IMR-90 (cell line): ENCODE measurements around the gene CEP104. TPM values are rescaled to one million over a fixed set of nuclear protein-coding genes. Genes with fewer than 3 reads are reported as not detected.

Source experiments
- ATAC-seq: fragments of 200-7000 bp; cut with Tn5 transposase; 2 replicates; pipeline ENCODE4 v1.9.1; 2020; ENCODE audit warnings: low read depth, mild to moderate bottlenecking, moderate library complexity
- BruUV-seq: library from RNA; stranded (reverse); fragments of 400-500 nt; replicated peaks from 2 replicates; lab custom pipeline; 2021; lab: Mats Ljungman, UMichigan
- CTCF ChIA-PET: fragments of 300-600 bp; formaldehyde crosslinking; extraction: SDS; loops from one replicate; lab custom pipeline; 2021; ENCODE audit warnings: antibody characterized with exemption; lab: Yijun Ruan, JAX
- POLR2A ChIA-PET: fragments of 300-600 bp; sonication (Branson Sonifier 250); formaldehyde crosslinking; loops from one replicate; lab custom pipeline; 2022; ENCODE audit warnings: antibody characterized with exemption; ENCODE audit not compliant: unreplicated experiment; lab: Charles Lee
- DNase-seq: peaks from one replicate; pipeline ENCODE4 v3.0.0; 2013
- H2AFZ ChIP-seq: replicated peaks from 2 replicates; pipeline ENCODE3; 2013; ENCODE audit warnings: low read length, mild to moderate bottlenecking; ENCODE audit not compliant: poor library complexity
- H2AK5ac ChIP-seq: 2 replicates; pipeline ENCODE4 v1.6.1; 2013; ENCODE audit warnings: low read depth, low read length, inconsistent platforms
- H2AK9ac ChIP-seq: replicated peaks from 2 replicates; pipeline ENCODE3; 2013; ENCODE audit warnings: mild to moderate bottlenecking, low read depth, low read length, moderate library complexity; ENCODE audit not compliant: poor library complexity
- H2BK120ac ChIP-seq: 2 replicates; pipeline ENCODE4 v1.6.1; 2013; ENCODE audit warnings: low read depth, low read length, inconsistent platforms
- H2BK15ac ChIP-seq: 3 replicates; pipeline ENCODE4 v1.6.1; 2013; ENCODE audit warnings: low read depth, low read length, inconsistent platforms
- H2BK20ac ChIP-seq: 2 replicates; pipeline ENCODE4 v1.6.1; 2013; ENCODE audit warnings: low read depth, mild to moderate bottlenecking, inconsistent platforms, low read length, moderate library complexity
- H2BK5ac ChIP-seq: 2 replicates; pipeline ENCODE4 v1.6.1; 2013; ENCODE audit warnings: mild to moderate bottlenecking, low read depth, low read length, inconsistent platforms; ENCODE audit not compliant: poor library complexity, severe bottlenecking
- H3K14ac ChIP-seq: replicated peaks from 2 replicates; pipeline ENCODE4 v1.6.1; 2013; ENCODE audit warnings: low read depth, low read length, inconsistent platforms
- H3K18ac ChIP-seq: 2 replicates; pipeline ENCODE4 v1.6.1; 2013; ENCODE audit warnings: low read depth, low read length, control low read depth
- H3K23ac ChIP-seq: 2 replicates; pipeline ENCODE4 v1.6.1; 2013; ENCODE audit warnings: low read depth, low read length, inconsistent platforms
- H3K27ac ChIP-seq: 2 replicates; pipeline ENCODE4 v1.5.1; 2013; ENCODE audit warnings: mild to moderate bottlenecking, control low read depth, low read length; ENCODE audit not compliant: insufficient read depth
- H3K27me3 ChIP-seq: 2 replicates; pipeline ENCODE4 v1.6.1; 2013; ENCODE audit warnings: low read length; ENCODE audit not compliant: control insufficient read depth, insufficient read depth
- H3K36me3 ChIP-seq: 2 replicates; pipeline ENCODE4 v1.6.1; 2013; ENCODE audit warnings: low read length, mixed read lengths; ENCODE audit not compliant: control insufficient read depth, insufficient read depth
- H3K4ac ChIP-seq: 2 replicates; pipeline ENCODE4 v1.6.1; 2013; ENCODE audit warnings: low read depth, low read length, inconsistent platforms
- H3K4me1 ChIP-seq: 2 replicates; pipeline ENCODE4 v1.6.1; 2013; ENCODE audit warnings: low read length, mixed read lengths; ENCODE audit not compliant: control insufficient read depth, insufficient read depth
- H3K4me2 ChIP-seq: 2 replicates; pipeline ENCODE4 v1.6.1; 2013; ENCODE audit warnings: low read depth, mild to moderate bottlenecking, control low read depth, low read length, moderate library complexity
- H3K4me3 ChIP-seq: 2 replicates; pipeline ENCODE4 v1.5.1; 2013; ENCODE audit warnings: low read depth, mild to moderate bottlenecking, control low read depth, low read length, moderate library complexity; ENCODE audit not compliant: insufficient read depth
- H3K56ac ChIP-seq: 2 replicates; pipeline ENCODE4 v1.6.1; 2013; ENCODE audit warnings: low read length, inconsistent platforms; ENCODE audit not compliant: insufficient read depth; ENCODE audit errors: extremely low read depth
- H3K79me1 ChIP-seq, 2 experiments: 2 replicates each; pipeline ENCODE4 v1.6.1; 2013; ENCODE audit warnings: low read length in 2 of 2, inconsistent platforms in 1 of 2, low read depth in 1 of 2
- H3K9ac ChIP-seq: 2 replicates; pipeline ENCODE4 v1.6.1; 2013; ENCODE audit warnings: low read depth, low read length, control low read depth
- H3K9me1 ChIP-seq: 2 replicates; pipeline ENCODE4 v1.6.1; 2013; ENCODE audit warnings: low read length, inconsistent platforms; ENCODE audit not compliant: insufficient read depth
- H3K9me3 ChIP-seq: 2 replicates; pipeline ENCODE4 v1.6.1; 2013; ENCODE audit warnings: low read length; ENCODE audit not compliant: control insufficient read depth, insufficient read depth
- H4K20me1 ChIP-seq: 2 replicates; pipeline ENCODE4 v1.6.1; 2013; ENCODE audit warnings: low read length, inconsistent platforms; ENCODE audit not compliant: insufficient read depth
- H4K5ac ChIP-seq: 2 replicates; pipeline ENCODE4 v1.6.1; 2013; ENCODE audit warnings: mild to moderate bottlenecking, low read depth, low read length, control low read depth
- H4K8ac ChIP-seq, 2 experiments: 2 replicates each; pipeline ENCODE4 v1.6.1; 2013; ENCODE audit warnings: low read depth in 2 of 2, low read length in 2 of 2, control low read depth in 1 of 2, inconsistent platforms in 1 of 2
- H4K91ac ChIP-seq: 2 replicates; pipeline ENCODE4 v1.6.1; 2013; ENCODE audit warnings: low read depth, low read length, inconsistent platforms; ENCODE audit not compliant: insufficient read depth
- BHLHE40 ChIP-seq: fragments of 150-350 bp; IDR thresholded peaks from 2 replicates; pipeline ENCODE4 v1.6.1; 2016; ENCODE audit warnings: mild to moderate bottlenecking, low read depth, low read length
- MXI1 ChIP-seq: IDR thresholded peaks from 2 replicates; pipeline ENCODE4 v1.6.1; 2012; ENCODE audit warnings: low read depth, mild to moderate bottlenecking, low read length, moderate library complexity, borderline replicate concordance
- POLR2A ChIP-seq: IDR thresholded peaks from 2 replicates; pipeline ENCODE4 v1.6.1; 2012; ENCODE audit warnings: mild to moderate bottlenecking, low read depth, low read length
- RAD21 ChIP-seq: IDR thresholded peaks from 2 replicates; pipeline ENCODE4 v1.6.1; 2012; ENCODE audit warnings: low read length, improper control_type of control experiment
- RCOR1 ChIP-seq: IDR thresholded peaks from 2 replicates; pipeline ENCODE4 v1.6.1; 2012; ENCODE audit warnings: mild to moderate bottlenecking, low read length, improper control_type of control experiment; ENCODE audit not compliant: insufficient replicate concordance
- SMC3 ChIP-seq: fragments of 150-350 bp; IDR thresholded peaks from 2 replicates; pipeline ENCODE4 v1.6.1; 2016; ENCODE audit warnings: low read depth, mild to moderate bottlenecking, antibody characterized with exemption, low read length, moderate library complexity
- WGBS, 2 experiments: methylation state at CpG; one replicate each; pipeline versions ENCODE4 v1.1.5 to v1.1.7; 2013; ENCODE audit warnings: missing lambda C conversion rate in 2 of 2; ENCODE audit not compliant: insufficient read length in 1 of 2; ENCODE audit errors: extremely low coverage in 2 of 2; 5-methylcytosine and 5-hydroxymethylcytosine counted together
- dilution Hi-C: fragments of 300-500 bp; cut with HindIII; formaldehyde crosslinking; loops from one replicate; pipeline ENCODE4 v1.14.3; 2018; ENCODE audit warnings: low sequenced_read_pairs; ENCODE audit not compliant: unreplicated experiment
- in situ Hi-C: fragments of 300-500 bp; cut with MboI; formaldehyde crosslinking; loops from 3 replicates; pipeline ENCODE4 v1.14.3; 2019; ENCODE audit warnings: low sequenced_read_pairs, inconsistent platforms, mixed read lengths
- intact Hi-C: fragments of 100-400 bp; cut with micrococcal nuclease; formaldehyde crosslinking; loops from 2 replicates; pipeline ENCODE4 v1.10.0; 2022
- polyA plus RNA-seq, 3 experiments: library from polyadenylated mRNA; depleted of rRNA; stranded (reverse); fragments of >200 nt; gene quantifications; 2 replicates each; pipeline ENCODE4 v1.2.3, GENCODE V29; 2012; ENCODE audit warnings: low replicate concordance in 1 of 3
- total RNA-seq: library from RNA; depleted of rRNA; stranded (reverse); fragments of >200 nt; gene quantifications from 2 replicates; pipeline ENCODE4 v1.2.3, GENCODE V29; 2012
- TF ChIP-seq, protein P1 (sequence below): fragments of 150-350 bp; IDR thresholded peaks from 2 replicates; pipeline ENCODE4 v1.6.1; 2016; ENCODE audit warnings: low read depth, mild to moderate bottlenecking, low read length, moderate library complexity, borderline replicate concordance

CEP104 gene
- total and polyA plus RNA-seq, 2 of the 4 experiments (the other 2 are of a cell fraction) = 14.3 to 17.5 TPM

DNA sequence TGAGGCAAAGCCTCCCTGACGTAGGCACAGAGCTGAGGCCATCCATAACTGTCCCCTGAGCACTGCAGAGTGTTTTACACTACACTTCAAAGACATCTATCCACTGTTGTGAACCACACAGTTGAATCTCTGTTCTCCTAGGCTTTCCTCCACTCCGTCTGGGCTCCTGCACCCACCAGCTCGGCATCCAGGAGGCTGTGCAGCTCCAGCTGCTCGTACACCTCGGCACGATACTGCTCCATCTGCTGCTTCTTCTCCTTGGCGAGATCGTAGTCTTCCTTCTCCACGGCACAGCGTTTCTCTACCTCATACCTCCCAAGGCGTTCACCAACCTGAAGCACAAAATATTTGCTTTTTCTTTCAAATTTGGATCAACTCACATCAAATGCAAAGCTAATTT, 18.2 kb downstream of the CEP104 start:
- Histone ChIP-seq H4K5ac (no peak overlapping the region), H3K27ac (no peak overlapping the region), H3K27me3 (no peaks in the 10 kb centered on the region), H3K4ac (no peak overlapping the region), H2AK9ac (no peak overlapping the region), H2BK5ac (no peak overlapping the region), H3K18ac (no peak overlapping the region), H3K4me3 (no peak overlapping the region), H2AFZ (no peak overlapping the region), H3K9ac (no peak overlapping the region), H3K36me3 (peaks cover 50% of the 10 kb centered on the region), H3K79me1 (no peaks in the 10 kb centered on the region), H3K9me1 (no peaks in the 10 kb centered on the region), H2BK15ac (no peak overlapping the region), H2AK5ac (no peak overlapping the region), H2BK120ac (no peak overlapping the region), H3K56ac (no peak overlapping the region), H4K8ac (no peak overlapping the region), H4K91ac (no peak overlapping the region), H3K4me1 (no peaks in the 10 kb centered on the region), H3K4me2 (no peak overlapping the region), H3K14ac (no peak overlapping the region), H3K23ac (no peak overlapping the region), H3K9me3 (peaks cover 5% of the 10 kb centered on the region), H4K20me1 (no peaks in the 10 kb centered on the region), H2BK20ac (no peak overlapping the region)
- no peak for TF ChIP-seq MXI1
- TF ChIP-seq BHLHE40 = no peak
- no peak for TF ChIP-seq SMC3
- TF ChIP-seq RAD21 = no peak
- TF ChIP-seq RCOR1 = no peak
- no peak for TF ChIP-seq POLR2A
- TF ChIP-seq, protein P1, sequence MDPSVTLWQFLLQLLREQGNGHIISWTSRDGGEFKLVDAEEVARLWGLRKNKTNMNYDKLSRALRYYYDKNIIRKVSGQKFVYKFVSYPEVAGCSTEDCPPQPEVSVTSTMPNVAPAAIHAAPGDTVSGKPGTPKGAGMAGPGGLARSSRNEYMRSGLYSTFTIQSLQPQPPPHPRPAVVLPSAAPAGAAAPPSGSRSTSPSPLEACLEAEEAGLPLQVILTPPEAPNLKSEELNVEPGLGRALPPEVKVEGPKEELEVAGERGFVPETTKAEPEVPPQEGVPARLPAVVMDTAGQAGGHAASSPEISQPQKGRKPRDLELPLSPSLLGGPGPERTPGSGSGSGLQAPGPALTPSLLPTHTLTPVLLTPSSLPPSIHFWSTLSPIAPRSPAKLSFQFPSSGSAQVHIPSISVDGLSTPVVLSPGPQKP = no peak
- in situ Hi-C loops (no loop called here), intact Hi-C loops (no loop called here), dilution Hi-C loops (no loop called here)
- no peak for ATAC-seq
- CTCF ChIA-PET = no interaction called here
- BruUV-seq = no TSS peak
- POLR2A ChIA-PET = no interaction called here
- DNase-seq = no peak
- WGBS, 2 experiments = 97% methylated on average over 9 of the region's 11 CpGs; no CpG with 5 or more reads in 1 of the 2 experiments
